HepG2 (cell line): ENCODE results near the gene TMEM184C. TPM values are rescaled to one million over a fixed set of nuclear protein-coding genes. Genes with fewer than 3 reads are reported as not detected.

Experiments used
- ARNTL ChIP-seq: sonication (generic); formaldehyde crosslinking; IDR thresholded peaks from 2 replicates; pipeline ENCODE4 v1.4.0; 2020; ENCODE audit warnings: mild to moderate bottlenecking, missing genetic modification reagents
- ATF5 ChIP-seq: sonication (generic); formaldehyde crosslinking; IDR thresholded peaks from 2 replicates; pipeline ENCODE4 v1.4.0; 2020; ENCODE audit warnings: mild to moderate bottlenecking, low read depth, missing genetic modification reagents
- CENPX ChIP-seq: sonication (generic); formaldehyde crosslinking; IDR thresholded peaks from 2 replicates; pipeline ENCODE4 v1.9.0; 2021; ENCODE audit warnings: mild to moderate bottlenecking, missing genetic modification reagents, moderate library complexity
- ELF1 ChIP-seq: sonication (generic); formaldehyde crosslinking; IDR thresholded peaks from 2 replicates; pipeline ENCODE4 v1.4.0; 2020; ENCODE audit warnings: missing genetic modification reagents
- FOSL1 ChIP-seq: sonication (generic); formaldehyde crosslinking; IDR thresholded peaks from 2 replicates; pipeline ENCODE4 v1.9.0; 2021; ENCODE audit warnings: missing genetic modification reagents, borderline replicate concordance
- FOXA3 ChIP-seq: IDR thresholded peaks from 2 replicates; pipeline ENCODE4 v1.6.1; 2016; ENCODE audit warnings: missing genetic modification reagents, missing compliant biosample characterization
- FOXP1 ChIP-seq, 2 experiments: fragments of 450-650 bp in 1 of 2; IDR thresholded peaks; 2 replicates each; pipeline ENCODE4 v1.6.1; 2017 to 2018; ENCODE audit warnings: antibody characterized with exemption in 1 of 2
- HNRNPL ChIP-seq: fragments of 200-400 bp; formaldehyde crosslinking; IDR thresholded peaks from 2 replicates; pipeline ENCODE4 v1.6.1; 2017; ENCODE audit warnings: mild to moderate bottlenecking, low read depth, low read length
- KLF6 ChIP-seq: IDR thresholded peaks from 2 replicates; pipeline ENCODE4 v1.8.0; 2016; ENCODE audit warnings: missing biosample characterization, missing genetic modification reagents
- NFYC ChIP-seq: IDR thresholded peaks from 2 replicates; pipeline ENCODE4 v1.6.1; 2016; ENCODE audit warnings: missing genetic modification reagents, missing compliant biosample characterization
- ZNF160 ChIP-seq: sonication (generic); formaldehyde crosslinking; IDR thresholded peaks from 2 replicates; pipeline ENCODE4 v1.8.0; 2022; ENCODE audit warnings: mild to moderate bottlenecking, inconsistent platforms, missing genetic modification reagents
- ZNF232 ChIP-seq: sonication (generic); formaldehyde crosslinking; IDR thresholded peaks from 2 replicates; pipeline ENCODE4 v1.4.0; 2020; ENCODE audit warnings: missing genetic modification reagents, borderline replicate concordance
- ZNF281 ChIP-seq: sonication (generic); formaldehyde crosslinking; IDR thresholded peaks from 2 replicates; pipeline ENCODE4 v1.4.0; 2020; ENCODE audit warnings: missing genetic modification reagents, borderline replicate concordance
- ZNF543 ChIP-seq: sonication (generic); formaldehyde crosslinking; IDR thresholded peaks from 2 replicates; pipeline ENCODE4 v1.4.0; 2020; ENCODE audit warnings: mild to moderate bottlenecking, missing genetic modification reagents
- ZNF720 ChIP-seq: sonication (generic); formaldehyde crosslinking; IDR thresholded peaks from 2 replicates; pipeline ENCODE4 v1.4.0; 2020; ENCODE audit warnings: missing genetic modification reagents
- ZNF724P ChIP-seq: sonication (generic); formaldehyde crosslinking; IDR thresholded peaks from 2 replicates; pipeline ENCODE4 v1.8.0; 2022; ENCODE audit warnings: missing genetic modification reagents, borderline replicate concordance
- ZNF749 ChIP-seq: sonication (generic); formaldehyde crosslinking; IDR thresholded peaks from 2 replicates; pipeline ENCODE4 v1.8.0; 2022; ENCODE audit warnings: mild to moderate bottlenecking, missing genetic modification reagents, moderate library complexity, borderline replicate concordance
- ZNF761 ChIP-seq: sonication (generic); formaldehyde crosslinking; conservative IDR thresholded peaks from 2 replicates; pipeline ENCODE4 v1.4.0; 2020; ENCODE audit warnings: mild to moderate bottlenecking, missing genetic modification reagents
- polyA plus RNA-seq, 8 experiments: library from polyadenylated mRNA; depleted of rRNA in 3 of 8; stranded (reverse) in 7 of 8; unstranded in 1 of 8; fragments of >200 nt; fragmentation: Illumina TruSeq in 4 of 8; extraction: Trizol in 4 of 8; gene quantifications; 2 replicates each; pipeline versions ENCODE4 v1.2.1 to v1.2.3, GENCODE V29; 2011 to 2016; ENCODE audit warnings: low read depth in 4 of 8, missing spikeins in 1 of 8, mixed read lengths in 1 of 8; ENCODE audit not compliant: insufficient read depth in 1 of 8
- total RNA-seq, 5 experiments: library from RNA; depleted of rRNA; stranded (reverse); fragments of >200 nt; fragmentation: Illumina TruSeq; extraction: Trizol; gene quantifications; 2 replicates each; pipeline ENCODE4 v1.2.3, GENCODE V29; 2016; ENCODE audit warnings: low read depth in 1 of 5
- TF ChIP-seq, protein P1 (sequence below): sonication (generic); formaldehyde crosslinking; IDR thresholded peaks from 2 replicates; pipeline ENCODE4 v1.4.0; 2020; ENCODE audit warnings: missing genetic modification reagents
- TF ChIP-seq, protein P2 (sequence below): sonication (generic); formaldehyde crosslinking; IDR thresholded peaks from 2 replicates; pipeline ENCODE4 v1.4.0; 2020; ENCODE audit warnings: missing genetic modification reagents, borderline replicate concordance

TMEM184C gene
- total and polyA plus RNA-seq, 2 of the 13 experiments (the other 11 are each of a cell fraction or from before 2014, with no cell fraction given) = 13.9 to 26.1 TPM

DNA sequence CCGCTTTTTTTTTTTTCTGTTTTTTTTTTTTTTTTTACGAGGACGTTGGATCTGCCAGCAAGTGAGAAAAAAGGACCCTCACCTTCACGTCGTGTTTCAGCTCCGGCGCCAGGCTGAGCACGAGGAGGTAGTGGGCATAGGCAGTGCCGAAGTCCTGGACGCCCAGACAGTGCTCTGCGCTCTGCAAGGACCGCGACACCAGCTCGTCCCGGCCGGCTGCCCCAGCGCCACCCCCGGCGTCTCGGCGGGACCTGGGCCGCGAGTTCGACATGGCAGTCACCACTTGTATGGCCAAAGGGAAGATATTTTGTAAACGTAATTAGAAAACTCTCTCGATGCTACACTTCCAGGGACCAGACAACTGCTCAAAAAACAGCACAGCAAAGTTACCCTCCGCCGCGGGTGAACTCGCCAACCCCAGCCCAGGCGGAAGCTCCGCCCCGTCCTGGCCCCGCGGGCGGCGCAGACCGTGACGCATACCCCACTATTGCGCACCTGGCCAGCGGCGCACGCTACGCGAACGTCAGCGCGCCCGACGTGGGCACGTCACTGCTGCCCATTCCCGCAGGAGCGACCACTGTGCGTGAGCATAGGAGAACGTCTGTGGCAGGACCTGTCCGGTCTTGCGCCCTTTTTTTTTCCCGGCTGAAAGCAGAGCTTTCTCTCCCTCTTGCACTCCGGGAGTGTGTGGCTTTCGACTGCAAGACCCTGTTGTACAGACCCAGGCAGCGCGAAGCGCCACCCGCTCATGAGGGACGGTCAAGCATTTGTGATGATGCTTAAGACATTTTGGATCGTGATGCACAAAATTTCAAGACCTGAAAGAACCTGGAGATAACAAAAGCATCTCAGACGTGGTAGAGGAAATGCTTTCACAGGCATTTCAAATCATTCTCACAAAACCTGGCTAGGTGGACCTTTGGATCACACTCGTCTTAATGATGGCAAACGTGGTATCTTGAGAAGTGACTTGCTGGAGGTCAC, 66.8 kb downstream of the TMEM184C start, which contains the start of gene PRMT9 (continued):
- TF ChIP-seq ATF5 (CRISPR knock-in tag) (peak; percentile 56; the same call in 1 of the 2 replicates), FOXP1 (IDR thresholded peaks at IDR 0.05) (no peak), FOXP1 (CRISPR knock-in tag; IDR thresholded peaks at IDR 0.05) (no peak), ELF1 (CRISPR knock-in tag) (peak; percentile 82), ZNF749 (CRISPR knock-in tag) (peak; percentile 52; the same call in 1 of the 2 replicates), NFYC (CRISPR knock-in tag) (peak; percentile 59; the same call in 1 of the 2 replicates), ZNF232 (CRISPR knock-in tag) (0 out of 2 replicates have a peak, but pooled peaks have one; percentile 48), ARNTL (CRISPR knock-in tag) (no peak; the same call in 1 of the 2 replicates), FOXA3 (peak; percentile 61), ZNF160 (0 out of 2 replicates have a peak, but pooled peaks have one; percentile 24), KLF6 (CRISPR knock-in tag) (no peak), FOSL1 (CRISPR knock-in tag) (no peak; the same call in 1 of the 2 replicates), ZNF543 (CRISPR knock-in tag) (peak; percentile 41; the same call in 1 of the 2 replicates), HNRNPL (no peak), ZNF761 (CRISPR knock-in tag) (0 out of 2 replicates have a peak, but pooled peaks have one; percentile 26), ZNF720 (CRISPR knock-in tag) (no peak), ZNF281 (CRISPR knock-in tag) (no peak; the same call in 1 of the 2 replicates), CENPX (CRISPR knock-in tag) (no peak), ZNF724P (no peak)
- TF ChIP-seq, protein P1, sequence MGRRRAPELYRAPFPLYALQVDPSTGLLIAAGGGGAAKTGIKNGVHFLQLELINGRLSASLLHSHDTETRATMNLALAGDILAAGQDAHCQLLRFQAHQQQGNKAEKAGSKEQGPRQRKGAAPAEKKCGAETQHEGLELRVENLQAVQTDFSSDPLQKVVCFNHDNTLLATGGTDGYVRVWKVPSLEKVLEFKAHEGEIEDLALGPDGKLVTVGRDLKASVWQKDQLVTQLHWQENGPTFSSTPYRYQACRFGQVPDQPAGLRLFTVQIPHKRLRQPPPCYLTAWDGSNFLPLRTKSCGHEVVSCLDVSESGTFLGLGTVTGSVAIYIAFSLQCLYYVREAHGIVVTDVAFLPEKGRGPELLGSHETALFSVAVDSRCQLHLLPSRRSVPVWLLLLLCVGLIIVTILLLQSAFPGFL (CRISPR knock-in tag) = no peak
- TF ChIP-seq, protein P2, sequence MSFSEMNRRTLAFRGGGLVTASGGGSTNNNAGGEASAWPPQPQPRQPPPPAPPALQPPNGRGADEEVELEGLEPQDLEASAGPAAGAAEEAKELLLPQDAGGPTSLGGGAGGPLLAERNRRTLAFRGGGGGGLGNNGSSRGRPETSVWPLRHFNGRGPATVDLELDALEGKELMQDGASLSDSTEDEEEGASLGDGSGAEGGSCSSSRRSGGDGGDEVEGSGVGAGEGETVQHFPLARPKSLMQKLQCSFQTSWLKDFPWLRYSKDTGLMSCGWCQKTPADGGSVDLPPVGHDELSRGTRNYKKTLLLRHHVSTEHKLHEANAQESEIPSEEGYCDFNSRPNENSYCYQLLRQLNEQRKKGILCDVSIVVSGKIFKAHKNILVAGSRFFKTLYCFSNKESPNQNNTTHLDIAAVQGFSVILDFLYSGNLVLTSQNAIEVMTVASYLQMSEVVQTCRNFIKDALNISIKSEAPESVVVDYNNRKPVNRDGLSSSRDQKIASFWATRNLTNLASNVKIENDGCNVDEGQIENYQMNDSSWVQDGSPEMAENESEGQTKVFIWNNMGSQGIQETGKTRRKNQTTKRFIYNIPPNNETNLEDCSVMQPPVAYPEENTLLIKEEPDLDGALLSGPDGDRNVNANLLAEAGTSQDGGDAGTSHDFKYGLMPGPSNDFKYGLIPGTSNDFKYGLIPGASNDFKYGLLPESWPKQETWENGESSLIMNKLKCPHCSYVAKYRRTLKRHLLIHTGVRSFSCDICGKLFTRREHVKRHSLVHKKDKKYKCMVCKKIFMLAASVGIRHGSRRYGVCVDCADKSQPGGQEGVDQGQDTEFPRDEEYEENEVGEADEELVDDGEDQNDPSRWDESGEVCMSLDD (CRISPR knock-in tag) = no peak
